ENCODE measurements around the gene DFFB.

Gene DFFB

DNA sequence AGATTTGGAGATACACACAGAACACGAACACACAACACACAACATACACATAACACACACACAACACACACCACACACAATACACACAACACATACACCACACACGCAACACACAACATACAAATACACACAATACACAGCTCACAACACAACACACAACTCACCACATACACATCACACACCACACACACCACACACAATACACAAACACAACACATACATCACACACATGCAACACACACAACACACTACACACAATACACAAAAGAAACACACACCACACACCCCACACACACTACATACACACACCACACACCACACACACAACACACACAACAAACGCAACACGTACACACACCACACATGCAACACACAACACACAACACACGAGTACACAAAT is 71.8 kb downstream of the DFFB start:
- DNase-seq, result no peak

DNA sequence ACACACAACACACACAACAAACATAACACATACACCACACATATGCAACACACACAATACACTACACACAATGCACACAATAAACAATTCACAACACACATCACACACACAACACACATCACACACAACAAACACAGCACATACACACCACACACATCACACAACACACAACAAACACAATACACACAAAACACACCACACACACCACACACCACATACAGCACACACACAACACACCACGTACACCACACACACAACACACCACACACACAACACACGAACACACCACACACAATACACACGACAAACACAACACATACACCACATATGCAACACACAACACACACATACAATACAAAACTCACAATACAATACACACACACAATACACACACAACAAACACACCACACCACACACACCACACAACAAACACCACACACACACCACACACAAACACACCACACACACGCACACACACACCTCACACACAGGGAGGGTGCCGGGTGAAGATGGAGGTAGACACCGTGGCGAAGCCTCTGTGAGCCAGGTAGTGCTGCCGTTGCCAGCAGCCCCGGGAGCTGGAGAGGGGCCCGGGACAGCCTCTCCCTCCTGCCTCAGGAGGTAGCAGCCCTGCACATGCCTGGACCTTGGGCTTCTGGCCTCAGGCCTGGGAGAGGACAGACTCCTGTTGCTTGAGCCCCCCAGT is 73.2 kb downstream of the DFFB start:
- DNase-seq, result no peak

DNA sequence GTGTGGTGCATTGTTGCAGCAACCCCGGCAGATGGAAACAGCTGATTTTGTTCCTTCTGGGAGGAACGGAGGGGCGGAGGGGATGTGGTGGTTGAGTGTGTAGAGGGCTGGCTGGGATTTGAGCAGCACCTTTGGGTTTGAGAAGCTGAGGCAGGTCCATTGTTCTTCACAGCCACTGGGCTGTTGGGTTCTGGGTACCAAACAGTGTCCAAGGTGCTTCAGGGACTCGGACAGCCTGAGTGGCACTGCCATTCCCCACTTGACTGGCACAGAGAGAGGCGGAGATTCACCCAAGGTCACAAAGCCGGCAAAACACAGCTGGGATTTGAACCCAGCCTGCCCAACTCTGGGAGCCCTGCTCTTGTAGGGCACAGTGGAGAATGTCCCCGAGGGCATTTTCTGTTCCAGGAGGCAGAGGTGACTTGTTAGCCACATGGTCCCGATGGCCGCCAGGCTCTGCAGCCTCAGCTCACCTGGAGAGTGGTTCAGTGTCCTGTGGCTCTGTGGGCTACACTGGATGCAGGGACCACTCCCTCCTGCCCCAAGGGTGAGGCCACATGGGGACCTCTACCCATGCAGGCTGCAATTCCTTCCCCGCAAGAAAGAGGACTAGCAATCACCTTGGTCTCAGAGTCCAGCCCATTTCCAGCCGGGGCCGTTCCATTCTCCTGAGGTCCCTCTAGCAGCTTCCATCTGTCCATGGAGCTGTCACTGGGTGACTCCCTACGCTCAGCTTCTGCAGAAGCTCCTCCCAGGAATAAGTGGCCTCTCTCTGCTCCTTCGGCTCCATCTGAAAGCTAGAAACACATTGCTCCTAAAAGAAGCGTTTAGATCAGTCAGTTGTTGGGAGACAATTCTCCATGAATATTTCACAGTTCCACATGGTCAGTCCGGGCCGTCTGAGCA is 74.0 kb downstream of the DFFB start:
- DNase-seq, result no peak

- no peak for DNase-seq
These were observed 75.1 kb downstream of the DFFB start for GRCh38 chr1:3932156-3932919.

All from CD4-positive, alpha-beta T cell treated with Interleukin-1 beta for 1 hour (primary cell).